GM21737 (cell line): ENCODE measurements around the gene COL24A1.
"Not testable (repeated sequence)": the region's sequence is repeated elsewhere in the genome, so short reads cannot be mapped to it uniquely, and the experiment has no call there.

ENCODE experiments used
- ATAC-seq: cut with Tn5 transposase; IDR thresholded peaks from one replicate; pipeline ENCODE4 v1.9.1; 2021; ENCODE audit warnings: mild to moderate bottlenecking, moderate library complexity; ENCODE audit not compliant: unreplicated experiment

The COL24A1 gene

DNA sequence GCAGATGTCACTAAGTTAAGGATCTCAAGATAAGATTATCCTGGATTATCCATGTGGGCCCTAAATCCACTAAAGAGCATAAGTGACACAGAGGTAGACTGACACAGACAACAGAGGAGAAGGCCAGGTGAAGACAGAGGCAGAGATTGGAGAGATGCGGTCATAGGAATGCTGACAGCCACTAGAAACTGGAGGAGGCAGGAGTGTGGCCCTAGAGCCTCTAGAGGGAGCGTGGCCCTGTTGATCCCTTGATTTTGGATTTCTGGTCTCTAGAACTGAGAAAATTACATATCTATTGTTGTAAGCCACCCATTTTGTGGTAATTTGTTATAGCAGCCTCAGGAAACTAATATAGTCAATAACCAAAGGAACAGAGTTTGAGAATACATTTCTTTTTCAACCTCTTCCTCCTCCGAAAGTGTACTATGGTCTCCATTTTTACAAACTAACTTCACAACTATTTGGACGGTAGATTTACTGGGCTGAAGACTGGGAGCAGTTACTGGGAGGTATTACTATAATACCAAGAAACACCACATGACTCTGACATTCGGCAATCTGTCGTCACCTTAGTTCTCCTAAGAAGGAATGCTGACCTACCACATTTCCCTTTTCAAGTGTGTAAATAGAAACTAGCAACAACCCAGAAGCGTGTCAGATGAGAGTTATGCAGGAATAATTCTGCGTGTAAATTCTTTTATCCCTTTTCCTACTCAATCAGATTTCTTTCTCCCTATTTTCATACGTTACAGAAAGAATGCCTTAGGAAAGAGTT, 332.3 kb downstream of the COL24A1 start:
- no peak for ATAC-seq

DNA sequence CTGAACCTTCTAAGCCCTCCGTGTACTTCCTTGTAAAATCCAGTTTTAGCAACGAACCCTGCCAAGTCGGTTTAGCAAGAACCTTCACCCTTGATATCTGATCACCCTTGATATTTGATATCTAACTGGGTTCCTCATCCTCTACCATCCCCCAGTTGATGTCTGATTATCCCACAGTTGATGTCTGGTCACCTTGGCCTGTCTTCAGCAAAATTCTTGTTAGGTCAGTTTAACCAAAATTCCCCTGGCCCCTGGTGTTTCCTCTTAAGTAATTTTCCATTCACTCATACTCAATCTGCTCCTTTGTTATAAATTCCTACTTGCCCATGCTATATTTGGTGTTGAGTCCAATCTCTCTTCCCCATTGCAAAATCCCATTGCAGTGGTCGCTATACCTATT, 333.9 kb downstream of the COL24A1 start:
- ATAC-seq, result no peak

DNA sequence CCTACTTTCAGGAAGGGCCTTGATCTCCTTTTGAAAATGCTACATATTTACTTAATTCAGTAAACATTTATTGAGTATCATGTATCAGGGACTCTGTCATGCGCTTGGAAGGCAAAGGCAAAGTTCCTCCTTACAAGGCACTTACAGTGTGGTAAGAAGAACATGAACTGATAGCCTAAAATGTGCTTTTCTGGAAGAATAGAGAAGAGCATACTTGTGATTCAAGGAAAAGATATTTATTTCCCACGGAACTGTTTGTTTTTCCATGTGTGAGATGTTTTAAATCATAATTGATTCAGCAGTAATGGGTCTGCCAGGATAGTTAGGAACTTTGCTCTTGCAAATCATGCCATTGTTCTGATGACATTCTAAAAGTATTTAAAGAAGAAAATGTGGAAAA, 338.2 kb downstream of the COL24A1 start:
- no peak for ATAC-seq

DNA sequence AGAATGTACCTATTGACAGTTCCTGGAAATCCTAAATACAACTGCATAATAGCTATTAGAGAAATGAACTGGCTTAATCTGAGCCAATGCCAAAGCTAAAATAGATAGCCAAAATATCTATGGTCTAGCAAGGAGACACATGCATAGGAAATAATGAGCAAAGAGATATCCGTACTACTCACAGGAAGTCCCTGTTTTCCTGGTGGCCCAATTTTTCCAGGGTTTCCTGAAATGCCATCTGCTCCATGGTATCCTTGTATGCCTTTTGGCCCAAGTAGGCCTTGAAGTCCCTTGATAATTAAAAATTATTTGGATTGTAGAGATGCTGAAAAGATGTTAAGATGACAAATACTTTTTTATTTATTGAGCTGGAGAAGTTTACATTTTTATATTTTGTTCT, 340.0 kb downstream of the COL24A1 start:
- ATAC-seq, result no peak

DNA sequence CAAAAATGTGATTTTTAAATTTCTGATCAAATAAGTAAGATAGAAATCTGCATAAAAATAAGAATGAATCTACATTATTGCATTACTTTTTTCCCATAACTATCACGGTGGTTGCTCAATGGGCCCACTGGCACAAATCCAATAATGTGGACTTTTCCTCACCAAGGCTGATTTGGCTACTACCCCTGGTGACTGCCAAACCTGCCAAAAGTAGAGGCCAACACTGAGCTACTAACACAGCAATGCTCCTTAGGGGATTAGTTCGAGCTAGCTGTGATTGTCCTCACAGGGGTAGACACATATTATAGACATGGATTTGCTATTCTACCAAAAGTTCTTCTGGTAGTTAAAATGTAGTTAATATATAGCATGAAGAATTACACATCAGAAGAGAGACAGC, 340.7 kb downstream of the COL24A1 start:
- ATAC-seq, result no peak

DNA sequence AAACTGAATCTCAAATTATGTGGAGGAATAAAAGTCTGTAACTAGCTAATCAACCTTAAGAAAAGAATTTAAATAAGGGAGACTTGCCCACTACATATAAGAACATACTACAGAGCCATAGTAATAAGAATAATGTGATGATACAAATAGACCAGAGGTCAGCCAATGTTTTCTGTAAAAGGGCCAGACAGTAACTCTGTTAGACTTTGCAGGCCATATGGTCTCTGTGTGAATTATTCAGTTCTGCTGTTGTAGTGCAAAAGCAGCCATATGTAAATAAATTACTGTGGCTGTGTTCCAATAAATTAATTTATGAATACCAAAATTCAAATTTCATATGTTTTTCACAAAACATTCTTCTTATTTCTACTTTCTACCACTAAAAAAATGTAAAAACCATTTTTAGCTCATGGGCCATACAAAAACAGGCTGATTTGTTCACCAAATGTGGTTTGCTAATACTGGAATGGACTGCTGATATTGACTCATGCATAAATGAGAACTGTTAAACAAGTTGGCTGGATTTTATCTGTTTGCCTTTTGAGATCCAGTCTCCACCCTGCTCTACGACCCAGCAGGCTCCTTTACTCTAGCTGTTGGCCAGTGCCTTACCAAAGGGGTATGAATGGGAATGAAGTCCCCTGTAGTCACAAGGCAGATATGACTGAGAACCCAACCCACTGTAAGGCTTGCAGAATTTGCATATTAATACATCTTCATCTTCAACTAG, 350.2 kb downstream of the COL24A1 start:
- ATAC-seq, result no peak

DNA sequence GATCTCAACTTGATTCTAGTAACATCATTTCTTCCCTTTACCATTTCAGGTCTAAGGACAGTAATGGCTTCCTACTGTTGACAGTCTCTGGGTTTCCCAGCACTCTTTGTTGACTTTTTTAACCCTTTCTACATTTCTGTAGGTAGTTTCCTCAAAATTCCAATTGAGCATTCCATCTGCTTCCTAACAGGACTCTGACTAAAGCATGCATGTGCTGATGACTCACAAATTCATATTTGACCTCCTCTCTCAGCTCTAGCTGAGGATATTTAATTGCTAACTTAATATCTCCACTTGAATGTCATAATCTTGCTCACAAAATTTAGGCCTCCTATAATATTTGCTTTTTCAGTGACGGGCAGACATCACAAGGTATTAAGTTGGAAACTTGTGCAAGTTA, 355.1 kb downstream of the COL24A1 start:
- ATAC-seq, result no peak

DNA sequence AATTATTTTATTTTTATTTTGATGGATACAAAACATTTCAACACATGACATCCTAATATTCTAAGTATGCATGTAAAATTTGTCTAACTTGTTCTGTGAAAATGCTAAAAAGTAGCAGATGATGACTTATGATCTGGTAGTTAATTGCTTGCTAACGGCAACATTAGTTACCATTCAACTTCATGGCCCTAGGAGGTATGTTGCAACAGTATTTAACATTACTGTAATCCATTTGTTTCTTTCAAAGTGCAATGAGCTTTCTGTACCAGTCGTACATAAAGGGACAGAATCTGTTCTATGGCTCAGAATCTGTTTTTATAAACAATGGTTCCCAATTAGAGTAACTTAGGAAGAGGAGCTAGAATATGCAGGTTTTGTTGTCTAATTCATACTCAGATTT, 356.8 kb downstream of the COL24A1 start:
- no peak for ATAC-seq

DNA sequence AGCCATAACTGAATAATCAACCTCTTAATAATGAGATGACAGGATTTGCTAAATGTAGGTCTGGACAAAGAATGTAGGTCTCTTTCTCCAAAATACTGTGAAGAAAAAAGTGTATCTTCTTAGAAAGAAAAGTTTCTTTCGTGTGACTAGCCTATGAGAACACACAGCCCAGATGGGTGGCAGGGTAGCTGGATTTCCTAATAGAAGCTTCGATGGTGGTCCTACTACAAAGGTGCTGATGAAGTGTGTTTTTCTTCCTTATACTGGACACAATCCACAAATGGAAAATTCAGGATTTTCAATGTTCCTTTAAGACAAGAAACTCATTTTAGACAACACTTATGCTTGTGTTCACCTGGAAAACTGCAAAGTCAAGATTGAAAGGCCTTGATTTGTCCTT, 358.2 kb downstream of the COL24A1 start:
- ATAC-seq, result no peak

DNA sequence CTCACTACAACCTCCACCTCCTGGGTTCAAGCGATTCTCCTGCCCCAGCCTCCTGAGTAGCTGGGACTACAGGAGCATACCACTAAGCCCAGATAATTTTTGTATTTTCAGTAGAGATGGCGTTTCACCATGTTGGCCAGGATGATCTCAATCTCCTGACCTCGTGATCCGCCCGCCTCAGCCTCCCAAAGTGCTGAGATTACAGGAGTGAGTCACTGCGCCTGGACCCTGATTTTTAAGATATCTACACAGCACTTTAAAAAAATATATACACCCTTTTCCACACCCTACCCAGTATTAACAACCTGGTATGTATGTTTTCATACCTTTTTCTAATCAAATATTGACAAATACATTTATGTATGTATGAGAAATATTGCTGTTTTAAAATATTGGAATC, 379.6 kb downstream of the COL24A1 start:
- not testable (repeated sequence) for ATAC-seq

DNA sequence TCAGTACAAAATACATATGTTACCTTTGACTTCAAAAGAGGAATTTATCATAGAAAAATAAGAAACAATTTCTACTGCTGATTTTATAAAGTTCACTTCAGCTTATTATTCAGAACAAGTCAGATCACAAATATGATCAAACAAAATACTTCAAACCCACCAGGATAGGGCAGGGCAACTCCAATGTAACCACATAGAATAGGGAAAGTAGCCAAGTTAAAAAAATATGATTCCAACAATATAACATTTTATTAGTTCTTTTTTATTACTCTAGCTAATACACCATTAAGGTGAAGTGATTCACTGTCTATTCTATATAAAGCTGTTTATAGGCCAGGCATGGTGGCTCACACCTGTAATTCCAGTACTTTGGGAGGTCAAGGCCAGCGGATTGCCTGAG, 393.8 kb downstream of the COL24A1 start:
- no peak for ATAC-seq

DNA sequence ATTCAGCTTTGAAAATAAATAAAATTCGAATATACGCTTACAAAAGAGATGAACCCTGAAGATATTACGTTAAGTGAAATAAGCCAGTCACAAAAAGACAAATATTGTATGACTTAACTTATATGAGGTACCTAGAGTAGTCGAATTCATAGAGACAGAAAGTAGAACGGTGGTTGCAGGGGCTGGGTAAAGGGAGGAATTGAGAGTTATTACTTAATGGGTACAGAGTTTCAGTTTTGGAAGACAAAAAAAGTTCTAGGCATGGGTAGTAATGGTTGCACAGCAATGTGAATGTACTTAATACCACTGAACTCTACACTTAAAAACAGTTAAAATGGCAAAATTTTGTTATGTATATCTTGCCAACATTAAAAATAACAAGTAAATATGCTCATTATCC, 399.7 kb downstream of the COL24A1 start:
- ATAC-seq, result no peak

DNA sequence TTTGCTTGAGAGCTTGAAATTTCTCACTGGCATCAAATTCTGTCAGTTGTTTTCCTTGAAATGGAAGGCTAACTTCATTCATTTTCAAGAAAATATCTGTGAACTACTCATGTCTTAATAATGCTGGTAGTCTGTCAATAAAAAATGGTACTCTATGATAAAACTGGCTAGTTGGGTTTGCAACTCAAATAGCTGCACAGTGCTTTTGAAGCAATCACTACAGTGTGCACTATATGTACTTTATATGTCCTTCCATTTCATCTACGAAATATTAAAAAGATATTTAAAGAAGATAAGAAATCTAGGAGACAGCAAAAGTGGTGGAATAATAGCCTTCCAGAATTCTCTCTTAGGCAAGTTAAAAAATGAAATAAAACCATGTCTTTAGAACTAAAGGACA, 408.5 kb downstream of the COL24A1 start:
- ATAC-seq, result no peak

DNA sequence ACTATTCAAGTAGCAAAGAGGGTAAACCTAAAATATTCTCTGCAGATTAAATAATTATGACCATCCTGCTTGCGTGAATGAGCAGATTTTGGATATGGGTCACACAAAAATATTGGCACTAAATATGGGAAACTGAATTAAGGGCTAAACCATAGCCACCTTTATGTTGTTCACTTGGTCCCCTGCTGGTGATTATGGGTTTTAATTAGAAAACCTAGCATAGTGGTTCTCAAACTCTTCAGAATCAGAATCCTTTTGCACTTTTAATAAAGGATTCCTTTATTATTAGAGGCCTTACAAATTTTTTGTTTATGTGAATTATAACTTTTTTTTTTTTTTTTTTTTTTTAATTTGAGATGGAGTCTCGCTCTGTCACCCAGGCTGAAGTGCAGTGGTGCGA, 409.8 kb downstream of the COL24A1 start:
- ATAC-seq, result no peak

DNA sequence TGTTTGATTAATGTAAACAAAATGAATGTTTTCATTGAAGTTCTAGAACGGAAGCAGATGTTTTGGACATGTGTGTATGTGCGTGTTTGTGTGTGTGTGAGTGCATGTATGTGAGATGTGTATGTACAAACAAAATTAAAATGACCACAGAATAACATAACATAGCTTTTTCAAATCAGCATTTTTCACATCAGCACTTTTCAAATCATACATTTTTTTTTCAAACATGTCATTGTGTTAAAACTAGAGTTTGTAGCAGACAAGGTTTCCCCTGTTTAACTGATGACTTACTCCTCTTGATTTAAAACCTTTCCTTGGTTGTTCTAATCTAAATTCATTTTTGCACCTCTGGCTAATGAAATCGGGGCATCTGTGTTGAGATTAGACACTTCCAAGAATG, 412.8 kb downstream of the COL24A1 start:
- ATAC-seq, result no peak

DNA sequence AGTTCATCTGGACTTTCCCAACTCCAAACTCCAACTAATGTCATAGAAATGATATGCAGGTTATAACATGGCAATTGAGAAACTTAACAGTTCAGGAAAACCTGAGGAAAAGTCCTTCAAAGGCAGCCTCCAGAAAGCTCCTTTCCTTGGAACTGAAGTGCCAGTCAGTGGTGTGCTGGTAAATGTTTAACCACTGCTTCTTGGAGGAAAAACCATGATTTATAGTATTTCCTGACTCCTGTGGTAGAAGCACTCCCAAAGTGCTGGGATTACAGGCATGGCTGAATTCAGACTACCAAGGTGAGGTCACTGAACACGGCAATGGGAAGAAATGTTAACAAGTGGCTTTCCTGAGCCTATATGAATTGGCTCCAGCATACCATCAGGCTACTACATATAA, 421.6 kb downstream of the COL24A1 start:
- ATAC-seq, result no peak

DNA sequence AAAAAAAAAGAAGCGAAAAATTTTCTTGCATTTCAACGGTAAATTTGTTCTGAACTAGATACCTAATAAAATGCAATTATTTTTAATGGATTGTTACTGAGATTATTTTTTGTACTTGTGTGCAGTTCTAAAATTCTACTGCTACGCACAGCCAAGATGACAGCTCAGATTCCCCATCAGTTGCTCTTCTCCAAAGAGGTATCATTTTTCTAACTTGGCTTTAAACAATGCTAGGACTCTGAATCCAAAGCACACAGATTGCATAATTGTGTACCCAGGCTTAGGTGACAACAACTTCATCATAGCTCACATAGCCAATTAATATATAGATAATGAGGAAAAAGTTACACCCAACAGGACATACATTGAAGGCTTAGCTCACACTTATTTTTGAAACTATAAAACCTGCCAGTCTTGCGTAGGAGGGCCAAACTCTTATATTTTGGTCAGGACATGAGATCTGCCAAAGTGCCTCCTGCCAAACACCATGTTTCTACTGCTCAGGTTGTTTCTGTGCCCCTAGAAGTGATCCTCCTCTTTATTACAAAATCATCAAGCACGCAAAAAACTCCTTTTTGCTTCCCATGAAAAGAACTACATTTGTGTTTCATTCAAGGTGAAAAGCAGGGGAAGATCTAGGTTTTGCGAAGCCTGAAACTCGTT, 437.8 kb downstream of the COL24A1 start:
- no peak for ATAC-seq

DNA sequence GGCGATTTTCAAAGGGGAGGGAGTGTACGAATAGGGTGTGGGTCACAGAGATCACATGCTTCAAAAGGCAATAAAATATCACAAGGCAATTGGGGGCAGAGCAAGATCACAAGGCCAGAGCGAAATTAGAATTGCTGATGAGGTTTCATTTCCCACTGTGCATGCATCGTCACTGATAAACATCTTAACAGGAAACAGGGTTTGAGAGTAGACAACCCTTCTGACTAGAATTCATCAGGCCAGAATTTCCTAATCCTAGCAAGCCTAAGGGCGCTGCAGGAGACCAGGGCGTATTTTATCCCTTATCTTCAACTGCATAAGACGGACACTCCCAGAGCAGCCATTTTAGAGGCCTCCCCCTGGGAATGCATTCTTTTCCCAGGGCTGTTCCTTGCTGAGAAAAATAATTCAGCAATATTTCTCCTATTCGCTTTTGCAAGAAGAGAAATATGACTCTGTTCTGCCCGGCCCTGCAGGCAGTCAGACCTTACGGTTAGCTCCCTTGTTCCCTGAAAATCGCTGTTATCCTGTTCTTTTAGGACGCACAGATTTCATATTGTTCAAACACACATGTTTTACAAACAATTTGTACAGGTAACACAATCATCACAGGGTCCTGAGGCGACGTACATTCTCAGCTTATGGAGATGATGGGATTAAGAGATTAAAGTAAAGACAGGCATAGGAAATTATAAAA, 442.0 kb downstream of the COL24A1 start:
- ATAC-seq, result not testable (repeated sequence)

DNA sequence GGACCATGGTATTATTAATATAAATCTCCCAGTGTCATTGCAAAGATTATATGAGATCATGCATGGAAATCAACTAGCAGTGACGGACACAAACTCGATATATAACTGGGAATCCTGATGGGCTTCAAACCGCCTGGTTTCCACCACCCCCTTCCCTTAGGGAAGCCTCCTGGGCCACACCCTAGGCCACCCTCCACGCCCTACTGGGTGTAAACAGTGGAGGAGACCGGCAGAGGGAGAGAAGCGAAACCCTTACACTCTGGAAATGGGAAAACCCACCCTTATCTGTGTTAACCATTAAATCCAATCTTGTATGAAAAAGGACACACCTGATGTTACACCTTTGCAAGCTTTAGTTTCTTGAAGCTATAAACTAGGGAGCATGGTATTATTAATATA, 447.7 kb downstream of the COL24A1 start:
- ATAC-seq, result no peak

DNA sequence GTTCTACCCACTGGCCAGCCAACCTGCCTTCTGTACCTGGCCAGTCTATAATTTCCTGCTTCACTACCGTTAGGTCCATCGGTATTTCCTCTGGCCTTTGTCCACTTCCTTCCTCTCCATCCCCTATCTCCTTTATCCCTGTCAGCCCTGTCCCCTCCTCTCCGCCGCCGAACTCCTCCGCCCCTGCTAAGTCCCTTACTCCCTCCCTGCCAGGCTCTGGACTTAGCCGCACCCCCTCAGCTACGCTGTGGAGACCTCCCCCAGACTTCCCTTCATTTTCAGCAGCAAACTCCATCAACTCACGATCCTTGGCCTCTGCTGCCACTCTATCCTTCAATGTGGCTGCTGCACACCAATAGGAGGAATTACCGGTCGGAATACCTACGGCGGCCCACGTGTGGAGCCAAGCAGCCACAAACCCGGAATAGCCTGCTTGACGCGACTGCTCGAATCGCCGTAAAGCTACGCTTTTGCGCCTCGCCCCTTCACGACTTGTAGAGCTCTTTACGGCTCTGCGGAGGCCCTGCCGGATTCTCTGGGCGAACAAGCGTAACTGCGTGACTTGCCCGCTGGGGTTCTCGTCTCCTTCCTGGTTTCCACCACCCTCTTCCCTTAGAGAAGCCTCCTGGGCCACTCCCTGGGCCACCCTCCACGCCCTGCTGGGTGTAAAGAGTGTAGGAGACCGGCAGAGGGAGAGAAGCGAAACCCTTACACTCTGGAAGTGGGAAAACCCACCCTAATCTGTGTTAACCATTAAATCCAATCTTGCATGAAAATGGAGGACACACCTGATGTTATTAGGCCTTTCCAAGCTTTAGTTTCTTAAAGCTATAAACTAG, 448.4 kb downstream of the COL24A1 start, which contains the start of gene ZNHIT6:
ZNHIT6 (minus strand) TSS at position 444 of the 839 bp plus-strand sequence; CDS start at position 295, 149 bp downstream.
- ATAC-seq, result peak; percentile 89
